ENCODE measurements around the gene TMEM39A.

Gene TMEM39A

GRCh38 chr3:119483101-119483500 lies 19.7 kb upstream of the TMEM39A start:
- CTCF ChIA-PET, result no interaction called here

GRCh38 chr3:119481079-119481478 lies 17.7 kb upstream of the TMEM39A start:
- CTCF ChIA-PET, result interaction anchor here (0.7 kb wide), 1 partner anchor 19 kb away, joined by 3 read pairs; no protein-coding TSS in a partner anchor
- H3K9me3 ChIP-seq (ENCODE audit: control insufficient read depth, insufficient read depth, low read depth, low read length), result no peaks in the 10 kb centered on the region
- no peak overlapping the region for H3K4me3 ChIP-seq (ENCODE audit: low read depth, low read length)
- POLR2A ChIA-PET, result no interaction called here
- H3K27ac ChIP-seq (ENCODE audit: extremely low read depth, low read depth, low read length), result no peak overlapping the region
- no peak for TF ChIP-seq ZSCAN30 (tag by site-specific recombination; IDR thresholded peaks at IDR 0.05)
- no peak for TF ChIP-seq ZNF223 (tag by site-specific recombination; IDR thresholded peaks at IDR 0.05)
- TF ChIP-seq ZNF529 (tag by site-specific recombination; IDR thresholded peaks at IDR 0.05; ENCODE audit: insufficient replicate concordance), result no peak
- no peaks in the 10 kb centered on the region for H3K4me1 ChIP-seq (ENCODE audit: control insufficient read depth, insufficient read depth, low read length)
- H3K36me3 ChIP-seq (ENCODE audit: control insufficient read depth in 2 of 2, insufficient read depth in 1 of 2, low read length in 2 of 2), result peaks cover 0 to 39% of the 10 kb centered on the region in 2 experiments; a peak in 2 of 3 replicates

More at GRCh38 chr3:119483101-119483500, 19.7 kb upstream of the TMEM39A start:
- H3K4me1 ChIP-seq (ENCODE audit: control insufficient read depth, insufficient read depth, low read length), result no peaks in the 10 kb centered on the region
- H3K36me3 ChIP-seq (ENCODE audit: control insufficient read depth in 2 of 2, insufficient read depth in 1 of 2, low read length in 2 of 2), result peaks cover 0 to 36% of the 10 kb centered on the region in 2 experiments; a peak in 2 of 3 replicates
- no peaks in the 10 kb centered on the region for H3K9me3 ChIP-seq (ENCODE audit: control insufficient read depth, insufficient read depth, low read depth, low read length)
- POLR2A ChIA-PET, result no interaction called here
- TF ChIP-seq TSHZ1 (tag by site-specific recombination; IDR thresholded peaks at IDR 0.05; ENCODE audit: borderline replicate concordance) (no peak), ZNF16 (tag by site-specific recombination; IDR thresholded peaks at IDR 0.05; ENCODE audit: low read depth) (no peak), PRDM10 (tag by site-specific recombination; IDR thresholded peaks at IDR 0.05) (no peak)
- no peak overlapping the region for H3K4me3 ChIP-seq (ENCODE audit: low read depth, low read length)
- no peak overlapping the region for H3K27ac ChIP-seq (ENCODE audit: extremely low read depth, low read depth, low read length)

GRCh38 chr3:119470866-119471265 lies 7.5 kb upstream of the TMEM39A start:
- no peaks in the 10 kb centered on the region for H3K9me3 ChIP-seq (ENCODE audit: control insufficient read depth, insufficient read depth, low read depth, low read length)
- no peak for TF ChIP-seq ZNF629 (tag by site-specific recombination; IDR thresholded peaks at IDR 0.05)
- TF ChIP-seq ZBTB8A (tag by site-specific recombination; IDR thresholded peaks at IDR 0.05), result no peak
- TF ChIP-seq ZNF792 (tag by site-specific recombination; IDR thresholded peaks at IDR 0.05), result no peak
- no peak for TF ChIP-seq ZNF202 (tag by site-specific recombination; IDR thresholded peaks at IDR 0.05; ENCODE audit: borderline replicate concordance)
- TF ChIP-seq KLF9 (tag by site-specific recombination; IDR thresholded peaks at IDR 0.05; ENCODE audit: low read depth), result no peak
- no peak for TF ChIP-seq ZNF223 (tag by site-specific recombination; IDR thresholded peaks at IDR 0.05)
- no peak for TF ChIP-seq ZNF596 (tag by site-specific recombination; IDR thresholded peaks at IDR 0.05)
- TF ChIP-seq ZNF747 (tag by site-specific recombination; IDR thresholded peaks at IDR 0.05), result no peak
- TF ChIP-seq REPIN1 (tag by site-specific recombination; IDR thresholded peaks at IDR 0.05; ENCODE audit: low read depth), result no peak
- no peak for TF ChIP-seq ZSCAN23 (tag by site-specific recombination; IDR thresholded peaks at IDR 0.05)
- TF ChIP-seq KLF17 (tag by site-specific recombination; IDR thresholded peaks at IDR 0.05), result no peak
- no peak for TF ChIP-seq ZNF354C (tag by site-specific recombination; IDR thresholded peaks at IDR 0.05; ENCODE audit: borderline replicate concordance, low read depth)
- no peak for TF ChIP-seq ZNF146 (tag by site-specific recombination; IDR thresholded peaks at IDR 0.05)
- no peak overlapping the region for H3K4me3 ChIP-seq (ENCODE audit: low read depth, low read length)
- ChIA-PET CTCF (no interaction called here), POLR2A (interaction anchor here (1.2 kb wide), 1 partner anchor 27 kb away, joined by 3 read pairs; the partner anchor contains the start of gene TIMMDC1)
- H3K4me1 ChIP-seq (ENCODE audit: control insufficient read depth, insufficient read depth, low read length), result no peaks in the 10 kb centered on the region
- H3K36me3 ChIP-seq (ENCODE audit: control insufficient read depth in 2 of 2, insufficient read depth in 1 of 2, low read length in 2 of 2), result peaks cover 9 to 27% of the 10 kb centered on the region in 2 experiments; a peak in 2 of 3 replicates
- no peak overlapping the region for H3K27ac ChIP-seq (ENCODE audit: extremely low read depth, low read depth, low read length)
